GM19324 (cell line): ENCODE results near the gene TSPYL4.

Experiments used
- ATAC-seq: cut with Tn5 transposase; IDR thresholded peaks from one replicate; pipeline ENCODE4 v1.9.1; 2021; ENCODE audit warnings: mild to moderate bottlenecking, moderate library complexity; ENCODE audit not compliant: unreplicated experiment, low FRiP score

Gene TSPYL4

DNA sequence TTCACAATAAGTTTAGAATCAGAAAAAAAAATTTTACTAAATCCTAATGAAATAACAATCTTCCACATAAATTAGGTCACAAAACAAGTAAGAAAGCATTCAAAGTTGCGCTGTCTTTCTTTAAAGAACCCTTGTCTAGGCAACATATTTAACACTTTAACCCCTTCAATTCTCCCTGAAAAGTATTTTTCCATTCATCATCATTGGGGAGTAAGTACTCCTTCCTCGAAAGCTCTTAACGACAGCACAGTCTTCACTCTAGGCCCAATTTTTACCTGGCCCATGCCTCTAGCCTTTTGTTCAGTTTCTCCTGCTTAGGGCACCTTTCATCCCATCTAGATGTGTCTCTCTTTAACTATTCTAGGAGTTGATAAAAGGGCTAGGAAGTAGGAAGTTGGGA lies 23.2 kb upstream of the TSPYL4 start:
- no peak for ATAC-seq

DNA sequence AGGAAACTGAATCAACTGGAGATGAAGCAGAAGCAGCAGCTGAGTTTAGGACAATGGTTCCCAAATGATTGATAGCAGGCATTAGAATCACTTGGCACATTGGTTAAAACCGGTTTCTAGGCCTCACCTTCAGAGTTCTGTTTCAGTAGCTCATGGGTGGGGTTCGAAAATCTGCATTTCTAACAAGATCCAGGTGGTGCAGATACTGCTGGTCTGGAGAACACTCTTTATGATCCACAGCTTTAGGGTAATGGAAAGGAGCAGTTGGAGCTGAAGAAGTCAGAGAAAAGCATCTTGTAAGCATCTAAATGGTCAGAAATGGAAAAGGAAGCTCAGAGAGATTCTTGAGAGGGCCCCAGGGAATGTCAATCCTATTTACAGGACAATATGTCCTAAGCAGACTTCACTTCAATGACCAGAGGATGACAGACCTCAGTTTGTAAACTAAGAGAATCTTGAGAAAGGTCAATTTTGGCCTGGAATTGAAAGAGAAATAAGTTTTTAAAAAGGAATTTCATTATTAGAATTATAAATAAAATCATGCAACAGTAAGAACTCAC lies 17.4 kb upstream of the TSPYL4 start:
- ATAC-seq = no peak

- peak; percentile 63 for ATAC-seq
These were observed 14.9 kb upstream of the TSPYL4 start for GRCh38 chr6:116268589-116269293.

- ATAC-seq = no peak
These were observed 14.1 kb upstream of the TSPYL4 start for GRCh38 chr6:116267836-116268588.

- no peak for ATAC-seq
These were observed 12.9 kb upstream of the TSPYL4 start for GRCh38 chr6:116266803-116267202.

- ATAC-seq = no peak
These were observed 11.4 kb upstream of the TSPYL4 start for GRCh38 chr6:116265041-116265829.

GRCh38 chr6:116263353-116263752 lies 9.5 kb upstream of the TSPYL4 start:
- ATAC-seq = no peak

- no peak for ATAC-seq
These were observed 4.6 kb upstream of the TSPYL4 start for GRCh38 chr6:116258520-116258919.

DNA sequence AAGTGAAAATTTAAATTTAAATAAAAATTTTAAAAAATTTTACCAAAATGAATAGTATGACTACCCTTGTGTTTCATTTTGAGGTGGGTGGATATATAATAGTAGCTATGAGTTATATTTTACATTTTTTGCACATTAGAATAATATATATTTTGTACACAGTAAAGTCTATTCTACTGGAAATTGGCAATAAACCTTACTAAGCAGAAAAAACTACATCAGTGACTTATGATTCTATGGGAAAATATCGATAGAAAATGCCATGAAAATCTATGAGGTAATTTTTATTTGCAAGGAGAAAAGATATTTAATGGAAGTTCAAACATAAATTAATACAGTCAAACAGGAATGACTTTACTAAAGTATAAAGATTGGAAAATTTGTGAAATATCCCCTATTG lies 2.8 kb upstream of the TSPYL4 start:
- ATAC-seq = no peak

- ATAC-seq = no peak
These were observed 1.4 kb upstream of the TSPYL4 start for GRCh38 chr6:116255246-116255800.

DNA sequence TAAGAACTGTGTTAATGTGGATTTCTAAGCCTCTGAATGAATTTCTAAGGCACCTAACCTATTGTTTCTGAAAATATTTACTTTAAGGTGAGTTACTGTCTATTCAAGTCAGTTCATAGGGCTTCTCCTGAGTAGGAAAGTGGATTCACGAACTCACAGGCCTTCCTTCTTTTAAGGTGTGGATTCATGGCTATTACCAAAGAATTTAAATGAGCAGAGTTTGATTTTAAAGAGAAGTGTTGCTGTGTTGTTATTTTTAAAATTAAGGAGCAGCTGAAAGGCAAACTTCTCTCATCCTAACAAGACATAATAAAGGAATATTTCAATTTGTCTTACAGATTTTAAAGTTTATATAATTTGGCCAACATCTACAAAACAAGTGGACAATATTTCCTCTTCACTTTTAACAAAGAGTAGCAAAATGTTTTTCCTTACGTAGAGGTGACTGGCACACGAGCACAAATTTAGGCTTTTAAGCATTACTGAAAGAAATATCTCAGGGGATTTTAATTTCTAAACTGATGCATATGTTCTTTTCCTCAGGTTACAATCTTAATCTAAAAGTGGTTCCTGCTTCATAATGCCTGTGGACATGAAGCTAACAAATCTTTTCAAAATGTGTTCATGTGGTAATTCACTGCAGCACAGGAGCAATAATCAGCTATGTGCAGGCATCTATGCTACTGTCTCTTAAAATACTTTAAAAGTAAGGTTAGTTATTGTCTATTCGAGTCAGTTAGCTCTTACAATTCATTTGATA lies 602 bp upstream of the TSPYL4 start:
- ATAC-seq = peak; percentile 23

GRCh38 chr6:116253188-116253504 lies 729 bp downstream of the TSPYL4 start:
- ATAC-seq = no peak

DNA sequence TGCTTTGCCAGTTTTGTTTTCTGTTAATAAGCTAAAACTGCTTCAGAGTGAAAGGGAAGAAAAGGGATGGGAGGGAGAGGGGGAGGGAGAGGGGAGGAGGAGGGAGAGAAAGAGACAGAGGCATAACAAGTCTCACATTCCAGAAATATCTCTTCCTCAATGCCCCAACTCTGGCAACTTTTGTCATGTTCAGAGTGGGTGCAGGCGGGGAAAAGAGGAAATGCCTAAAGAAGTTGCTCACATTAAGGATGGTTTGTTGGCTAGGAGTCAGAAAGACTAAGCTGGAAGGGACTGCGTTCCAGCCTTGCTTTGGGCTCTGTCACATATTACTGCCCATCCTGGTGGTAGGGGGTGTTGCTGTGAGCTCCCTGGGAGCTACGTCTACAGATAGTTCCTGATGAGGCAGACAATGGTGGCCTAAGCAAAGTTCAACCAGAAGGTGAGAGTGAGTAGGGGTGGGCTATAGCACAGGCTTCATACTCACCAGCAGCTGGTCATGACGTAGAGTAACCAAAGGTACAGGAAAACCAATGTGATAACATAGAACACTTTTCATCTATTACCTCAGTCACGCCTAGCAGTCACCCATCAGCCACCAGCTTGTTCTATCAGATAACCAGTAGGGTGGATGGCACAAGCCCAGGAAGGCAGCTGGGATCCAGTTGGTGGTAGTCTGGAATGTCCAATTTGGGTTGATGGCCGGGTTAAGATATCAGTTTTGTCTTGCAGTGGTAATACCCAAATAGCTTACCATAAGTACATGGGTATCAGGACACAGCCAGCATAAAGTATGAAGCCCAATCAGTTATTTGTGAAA lies 2.1 kb downstream of the TSPYL4 start:
- no peak for ATAC-seq

DNA sequence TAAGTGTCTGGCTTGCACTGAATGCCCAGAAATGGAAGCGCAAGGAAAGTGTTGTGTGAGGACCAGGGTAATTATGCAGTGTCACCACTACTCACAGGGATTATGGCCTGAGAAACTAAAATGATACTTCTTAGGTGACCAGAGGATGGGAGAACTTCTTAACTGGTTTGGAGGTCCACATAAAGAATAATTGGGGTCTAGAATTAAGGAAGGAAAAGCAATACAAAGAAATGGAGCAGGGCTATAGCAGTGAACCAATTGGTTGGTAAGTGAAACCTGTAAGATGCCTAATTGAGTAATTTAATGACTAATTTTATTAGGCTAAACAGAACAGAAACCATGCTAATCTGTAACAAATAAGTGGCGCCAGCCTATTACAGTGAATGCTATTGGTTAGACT lies 5.3 kb downstream of the TSPYL4 start:
- ATAC-seq = no peak

GRCh38 chr6:116247285-116247684 lies 6.6 kb downstream of the TSPYL4 start:
- ATAC-seq = no peak

GRCh38 chr6:116246089-116246488 lies 7.8 kb downstream of the TSPYL4 start:
- ATAC-seq = no peak

- ATAC-seq = no peak
These were observed 9.6 kb downstream of the TSPYL4 start for GRCh38 chr6:116244284-116244683.

GRCh38 chr6:116239856-116240255 lies 14.0 kb downstream of the TSPYL4 start:
- no peak for ATAC-seq

GRCh38 chr6:116239256-116239655 lies 14.6 kb downstream of the TSPYL4 start:
- ATAC-seq = no peak
